Measurements from ENCODE around the gene PTPRT.

GRCh38 chr20:43057317-43057716 is 132.4 kb downstream of the PTPRT start:
- no peak for TF ChIP-seq POLR2A (IDR thresholded peaks at IDR 0.05)
- TF ChIP-seq, protein P1, sequence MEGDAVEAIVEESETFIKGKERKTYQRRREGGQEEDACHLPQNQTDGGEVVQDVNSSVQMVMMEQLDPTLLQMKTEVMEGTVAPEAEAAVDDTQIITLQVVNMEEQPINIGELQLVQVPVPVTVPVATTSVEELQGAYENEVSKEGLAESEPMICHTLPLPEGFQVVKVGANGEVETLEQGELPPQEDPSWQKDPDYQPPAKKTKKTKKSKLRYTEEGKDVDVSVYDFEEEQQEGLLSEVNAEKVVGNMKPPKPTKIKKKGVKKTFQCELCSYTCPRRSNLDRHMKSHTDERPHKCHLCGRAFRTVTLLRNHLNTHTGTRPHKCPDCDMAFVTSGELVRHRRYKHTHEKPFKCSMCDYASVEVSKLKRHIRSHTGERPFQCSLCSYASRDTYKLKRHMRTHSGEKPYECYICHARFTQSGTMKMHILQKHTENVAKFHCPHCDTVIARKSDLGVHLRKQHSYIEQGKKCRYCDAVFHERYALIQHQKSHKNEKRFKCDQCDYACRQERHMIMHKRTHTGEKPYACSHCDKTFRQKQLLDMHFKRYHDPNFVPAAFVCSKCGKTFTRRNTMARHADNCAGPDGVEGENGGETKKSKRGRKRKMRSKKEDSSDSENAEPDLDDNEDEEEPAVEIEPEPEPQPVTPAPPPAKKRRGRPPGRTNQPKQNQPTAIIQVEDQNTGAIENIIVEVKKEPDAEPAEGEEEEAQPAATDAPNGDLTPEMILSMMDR (IDR thresholded peaks at IDR 0.05) = no peak
- no peak for TF ChIP-seq EP300 (IDR thresholded peaks at IDR 0.05)

All from ovary (tissue), 3 donors.